NCI-H2171 (cell line): Measurements from ENCODE around the gene ZNF407.

Source experiments
- DNase-seq: peaks from one replicate; lab custom pipeline; 2025; lab: John Stamatoyannopoulos, UW

ZNF407 gene

DNA sequence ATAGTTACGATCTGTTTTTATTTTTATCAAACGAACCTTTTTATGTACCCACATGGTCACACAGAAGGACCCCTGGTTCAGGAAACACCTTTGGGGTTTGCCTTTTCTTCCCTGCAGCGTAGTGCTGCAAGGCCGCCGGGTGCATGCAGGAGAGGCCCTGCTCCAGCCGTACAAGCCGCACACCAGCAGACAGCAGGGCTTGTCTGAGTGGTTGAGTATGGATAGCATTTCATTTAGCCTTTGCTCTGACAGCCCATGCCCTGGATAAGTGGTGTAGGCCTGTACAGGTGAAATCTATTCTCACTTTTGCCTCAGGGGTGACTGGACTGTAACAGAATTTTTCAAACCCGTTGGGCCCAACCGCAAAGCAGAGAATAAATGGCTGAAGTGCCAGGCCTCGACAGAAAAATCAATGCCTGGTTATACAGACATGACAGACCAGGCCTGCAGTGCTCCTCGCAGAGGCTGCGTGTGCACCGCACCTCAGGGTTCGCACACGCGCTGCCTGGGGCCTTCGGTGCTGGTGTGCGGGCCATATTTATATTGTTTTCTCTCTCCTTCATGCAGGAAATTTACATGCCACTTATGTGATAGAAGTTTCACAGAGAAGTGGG lies 279.1 kb downstream of the ZNF407 start:
- DNase-seq, result no peak

GRCh38 chr18:74878267-74878666 lies 280.6 kb downstream of the ZNF407 start:
- no peak for DNase-seq

DNA sequence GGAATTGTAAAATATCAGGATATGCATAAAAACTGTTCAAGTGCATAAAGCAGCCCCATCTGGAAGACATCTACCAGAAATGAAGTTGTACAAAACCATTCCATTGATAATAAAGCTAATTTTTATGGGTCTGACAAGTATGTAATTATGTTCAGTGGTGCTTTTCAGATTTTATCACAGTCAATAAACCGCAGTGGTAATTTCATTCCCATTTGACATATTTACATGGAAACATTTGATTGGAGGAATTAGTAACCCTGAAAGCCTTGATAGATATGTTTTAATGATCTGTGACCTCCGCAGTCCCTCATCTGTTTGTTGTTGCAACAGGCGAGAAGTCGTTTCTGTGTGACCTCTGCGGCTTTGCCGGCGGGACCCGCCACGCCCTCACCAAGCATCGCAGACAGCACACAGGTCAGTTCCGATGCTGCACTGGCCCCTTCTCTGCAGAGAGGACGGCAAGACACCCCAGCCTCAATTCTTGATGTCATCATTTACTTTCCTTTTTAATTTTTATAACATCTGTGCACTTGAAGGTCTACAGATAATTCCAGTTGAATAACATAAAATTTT lies 283.1 kb downstream of the ZNF407 start:
- DNase-seq, result no peak

GRCh38 chr18:74892066-74892627 lies 294.5 kb downstream of the ZNF407 start:
- DNase-seq, result no peak

DNA sequence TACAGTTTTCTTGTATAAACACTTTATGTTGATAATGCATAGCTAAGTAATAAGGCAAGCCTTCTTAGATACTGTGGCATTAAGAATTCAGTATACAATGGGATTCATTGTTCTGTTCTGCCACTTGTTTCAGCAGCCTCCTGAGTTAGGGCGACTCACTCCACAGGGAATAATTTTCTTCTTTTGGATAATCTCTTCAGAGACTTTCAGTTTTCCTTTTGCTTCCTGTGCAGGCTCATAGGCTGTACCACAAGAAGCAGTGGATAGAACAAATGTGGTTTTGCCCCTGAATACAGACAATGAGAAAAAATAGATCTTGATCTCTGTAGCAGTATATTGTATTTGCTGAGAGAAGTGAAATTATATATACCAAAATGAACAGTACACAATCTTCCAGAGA lies 298.0 kb downstream of the ZNF407 start:
- no peak for DNase-seq

- DNase-seq, result peak; percentile 23
Observed at GRCh38 chr18:74896390-74896991, 298.8 kb downstream of the ZNF407 start.

- DNase-seq, result no peak
Observed at GRCh38 chr18:74897971-74898657, 300.4 kb downstream of the ZNF407 start.

DNA sequence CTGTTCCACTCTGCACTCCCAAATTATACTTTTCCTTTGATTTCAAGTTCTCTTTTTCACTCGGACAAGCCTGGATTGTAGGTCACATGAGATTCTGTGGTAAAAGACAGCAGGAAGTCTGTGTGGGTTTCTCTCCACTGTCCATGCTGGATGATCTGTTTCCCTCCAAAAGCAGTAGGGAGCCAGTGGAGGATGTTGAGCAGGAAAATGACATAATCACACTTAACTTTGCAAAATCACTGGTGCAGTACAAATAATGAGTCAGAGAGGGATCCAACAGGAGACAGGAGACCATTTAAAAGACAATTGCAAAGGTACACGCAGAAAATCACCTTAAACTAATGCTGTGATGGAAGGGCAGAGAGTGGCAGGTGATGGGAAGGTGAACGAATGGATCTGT lies 301.3 kb downstream of the ZNF407 start:
- DNase-seq, result no peak

DNA sequence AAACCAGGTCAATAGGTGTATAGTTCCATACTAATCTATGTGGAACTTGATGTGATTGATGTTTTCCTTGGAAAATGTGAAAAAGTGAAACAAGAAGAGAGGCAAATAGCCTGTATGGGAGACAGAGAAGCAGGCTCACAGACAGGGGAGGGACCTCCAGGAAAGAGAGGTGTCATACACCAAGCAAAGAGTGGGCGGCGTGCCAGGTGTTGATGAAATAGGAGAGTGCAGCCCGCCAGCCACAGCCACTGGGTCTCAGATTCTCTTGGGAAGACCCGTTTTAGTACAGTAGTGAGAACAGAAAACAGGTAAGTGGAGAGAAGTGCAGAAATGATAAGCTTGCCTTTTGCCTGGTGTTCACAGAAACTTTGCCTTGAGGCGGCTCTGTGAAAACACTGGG lies 301.9 kb downstream of the ZNF407 start:
- DNase-seq, result peak; percentile 71

- DNase-seq, result no peak
Observed at GRCh38 chr18:74901362-74902146, 303.9 kb downstream of the ZNF407 start.

DNA sequence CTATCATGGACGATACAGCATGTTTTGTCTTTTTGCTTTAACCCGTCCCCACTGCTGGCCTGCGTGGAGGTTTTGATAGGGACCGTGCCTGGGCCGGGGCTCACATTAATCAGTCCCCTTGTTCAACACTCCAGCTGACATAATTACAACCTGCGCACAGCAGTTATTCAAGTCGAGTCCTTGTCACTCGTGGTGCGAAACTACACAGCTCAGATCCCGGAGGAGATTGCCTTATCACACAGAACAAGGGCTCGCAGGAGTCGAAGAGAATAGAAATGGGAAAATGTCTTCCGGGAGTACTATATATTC lies 304.4 kb downstream of the ZNF407 start:
- DNase-seq, result no peak

- no peak for DNase-seq
Observed at GRCh38 chr18:74905247-74905646, 307.6 kb downstream of the ZNF407 start.

- no peak for DNase-seq
Observed at GRCh38 chr18:74906184-74906583, 308.5 kb downstream of the ZNF407 start.

DNA sequence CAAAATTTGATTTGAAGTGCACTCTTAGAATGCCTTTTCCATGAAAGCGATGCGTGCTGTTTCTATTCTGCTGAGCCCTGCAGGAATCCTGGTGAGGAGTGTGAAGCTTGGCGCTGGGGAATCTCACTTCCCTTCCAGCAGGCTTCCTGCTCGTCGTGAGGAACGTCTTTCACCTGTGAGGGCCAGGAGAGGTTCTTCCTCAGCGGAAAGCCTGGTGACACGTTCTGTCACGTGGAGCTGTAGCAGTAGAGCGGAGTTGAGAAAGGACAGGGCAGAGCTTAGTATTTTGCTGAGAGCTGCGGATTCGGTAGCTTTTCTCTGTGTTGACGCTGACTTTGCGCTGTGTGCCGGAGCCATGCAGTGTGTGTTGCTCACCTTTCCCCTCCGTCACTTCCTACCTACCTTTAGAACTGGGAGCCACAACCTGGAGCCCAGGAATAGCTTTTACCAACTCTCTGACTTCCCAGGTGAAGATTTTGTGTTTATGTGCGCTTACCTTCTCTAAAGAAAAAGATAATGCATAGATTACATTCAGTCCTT lies 316.5 kb downstream of the ZNF407 start:
- no peak for DNase-seq

GRCh38 chr18:74914648-74915047 lies 317.0 kb downstream of the ZNF407 start:
- DNase-seq, result no peak

DNA sequence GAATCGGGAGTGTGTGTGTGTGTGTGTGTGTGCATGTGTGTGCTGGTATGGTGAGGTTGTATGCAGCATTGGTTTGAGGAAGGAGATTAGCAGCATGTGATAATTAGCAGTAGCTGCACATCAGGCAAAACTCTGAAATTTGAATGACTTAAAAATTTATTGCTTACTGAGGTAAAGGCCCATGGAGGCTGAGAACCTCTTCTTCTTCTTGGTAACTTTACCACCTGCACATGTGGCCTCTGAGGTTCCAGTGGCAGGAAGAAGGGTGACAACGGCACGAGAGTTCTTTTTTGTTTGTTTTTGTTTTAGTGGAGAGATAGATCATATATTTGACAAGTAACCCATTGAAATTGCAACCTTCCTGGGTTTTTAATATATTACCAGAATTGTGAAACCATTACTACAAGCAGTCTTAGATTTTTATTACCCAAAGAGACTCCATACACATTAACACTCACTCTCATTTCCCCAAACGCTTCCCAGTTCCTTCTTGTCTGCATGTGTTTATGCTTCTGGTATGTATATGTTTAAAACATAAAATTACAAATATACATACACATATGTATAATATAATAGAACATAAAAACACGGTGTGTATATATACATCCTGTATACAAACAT lies 319.2 kb downstream of the ZNF407 start:
- no peak for DNase-seq

- no peak for DNase-seq
Observed at GRCh38 chr18:74918276-74918790, 320.7 kb downstream of the ZNF407 start.

- DNase-seq, result no peak
Observed at GRCh38 chr18:74921057-74921820, 323.6 kb downstream of the ZNF407 start.

- DNase-seq, result no peak
Observed at GRCh38 chr18:74926051-74926450, 328.4 kb downstream of the ZNF407 start.

DNA sequence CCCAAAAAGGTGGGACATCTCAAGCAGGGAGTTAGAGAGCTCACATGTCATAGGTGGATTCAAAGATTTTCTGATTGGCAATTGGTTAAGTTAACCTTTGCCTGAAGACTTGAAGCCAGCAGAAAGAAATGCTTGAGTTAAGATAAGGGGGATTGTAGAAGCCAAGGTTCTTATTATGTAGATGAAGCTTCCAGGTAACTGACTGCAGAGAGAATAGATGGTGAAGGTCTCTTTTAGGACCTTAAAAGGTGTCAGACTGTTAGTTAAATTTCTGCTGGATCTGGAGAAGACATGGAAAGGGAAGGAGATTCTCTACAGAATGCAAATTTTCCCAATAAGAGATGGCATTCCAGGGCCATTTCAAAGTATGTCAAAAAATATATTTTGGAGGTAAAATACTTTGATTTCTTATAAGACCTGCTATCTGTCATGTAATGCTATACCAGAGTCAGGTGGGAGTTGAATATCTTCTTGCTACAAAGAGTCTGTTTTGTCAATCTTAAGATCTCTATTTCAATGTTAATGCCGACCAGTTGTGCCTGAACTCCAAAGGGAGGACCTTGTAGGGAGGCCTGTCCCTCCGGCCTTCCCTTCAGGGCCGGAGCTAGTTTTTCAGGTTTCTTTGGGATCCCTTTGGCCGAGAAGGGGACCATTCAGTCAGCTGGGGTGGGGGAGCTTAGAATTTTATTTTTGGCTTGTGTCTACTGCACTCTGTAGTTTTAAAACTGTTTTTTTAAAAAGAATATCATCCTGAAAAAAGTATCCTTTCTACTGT lies 330.7 kb downstream of the ZNF407 start:
- DNase-seq, result no peak
